Dermis blood vessel endothelial cell (primary cell): ENCODE results near the gene CAPG. TPM values are rescaled to one million over a fixed set of nuclear protein-coding genes. Genes with fewer than 3 reads are reported as not detected.

ENCODE experiments used
- DNase-seq: peaks from one replicate; pipeline ENCODE4 v3.0.0; 2010
- total RNA-seq: library from RNA; depleted of rRNA; stranded (reverse); fragments of >200 nt; gene quantifications from 2 replicates; pipeline ENCODE4 v1.2.3, GENCODE V29; 2014

Gene CAPG
- total RNA-seq, 1 donor from 2014 or later, result 56.3 TPM

GRCh38 chr2:85356186-85356585 lies 54.0 kb downstream of the CAPG start:
- no peak for DNase-seq

- DNase-seq, result no peak
Measured at GRCh38 chr2:85355521-85355920, 54.6 kb downstream of the CAPG start.

- no peak for DNase-seq
Measured at GRCh38 chr2:85355073-85355410, 55.1 kb downstream of the CAPG start.

GRCh38 chr2:85354286-85355072 lies 55.7 kb downstream of the CAPG start, which contains the start of the genes ELMOD3 and RETSAT:
Gene ELMOD3, plus strand, starts transcription at chr2:85354769. Its CDS starts 2,430 bp downstream, at chr2:85357199.
Gene RETSAT, minus strand, starts transcription at chr2:85354528. Its CDS starts 21 bp downstream, at chr2:85354507.
- peak; percentile 100 for DNase-seq

- DNase-seq, result peak; percentile 32
Measured at GRCh38 chr2:85353876-85354285, 56.3 kb downstream of the CAPG start.

GRCh38 chr2:85347599-85347998 lies 62.6 kb downstream of the CAPG start:
- DNase-seq, result no peak

Other genes with a start within 250 kb of the CAPG start
- gene TGOLN2, start 82.4 kb downstream of the CAPG start, total RNA-seq, result 101 and 151 TPM in 2 replicates
- gene RETSAT, start 55.8 kb downstream of the CAPG start, total RNA-seq, result 64.2 and 76.2 TPM in 2 replicates
- gene ELMOD3, start 55.6 kb downstream of the CAPG start, total RNA-seq, result 10.0 and 12.3 TPM in 2 replicates
- gene SH2D6, start 8.3 kb upstream of the CAPG start, total RNA-seq, result not detected in 2 replicates
- 64.3 and 89.6 TPM in 2 replicates for gene MAT2A, start 128.8 kb upstream of the CAPG start, total RNA-seq
- gene GGCX, start 151.1 kb upstream of the CAPG start, total RNA-seq, result 57.3 and 58.7 TPM in 2 replicates
- 6.8 and 7.5 TPM in 2 replicates for gene VAMP8, start 167.2 kb upstream of the CAPG start, total RNA-seq
- 45.3 and 132 TPM in 2 replicates for gene VAMP5, start 174.1 kb upstream of the CAPG start, total RNA-seq
- gene RNF181, start 185.4 kb upstream of the CAPG start, total RNA-seq, result 151 and 208 TPM in 2 replicates
- 9.4 and 12.9 TPM in 2 replicates for gene TMEM150A, start 192.3 kb upstream of the CAPG start, total RNA-seq
- gene C2orf68, start 201.7 kb upstream of the CAPG start, total RNA-seq, result 16.9 and 24.7 TPM in 2 replicates
- 44.6 and 51.5 TPM in 2 replicates for gene USP39, start 205.8 kb upstream of the CAPG start, total RNA-seq